GM23248 (cell line): Measurements from ENCODE around the gene PDXDC1. TPM values are rescaled to one million over a fixed set of nuclear protein-coding genes. Genes with fewer than 3 reads are reported as not detected.
"Not testable (repeated sequence)": the region's sequence is repeated elsewhere in the genome, so short reads cannot be mapped to it uniquely, and the experiment has no call there.

Experiments used
- DNase-seq: peaks from one replicate; pipeline ENCODE4 v3.0.0-alpha.2; 2015
- H2AFZ ChIP-seq: fragments of 200-600 bp; sonication (generic); 2 replicates; pipeline ENCODE4 v1.6.1; 2016; ENCODE audit warnings: antibody characterized with exemption
- H3F3A ChIP-seq: fragments of 200-600 bp; sonication (generic); 2 replicates; pipeline ENCODE4 v1.6.1; 2016; ENCODE audit warnings: mild to moderate bottlenecking, antibody characterized with exemption, mixed run types; ENCODE audit not compliant: insufficient read depth
- H3K27ac ChIP-seq: fragments of 200-600 bp; sonication (generic); 2 replicates; pipeline ENCODE4 v1.5.1; 2016; ENCODE audit warnings: mild to moderate bottlenecking
- H3K27me3 ChIP-seq: fragments of 200-600 bp; sonication (generic); replicated peaks from 2 replicates; pipeline ENCODE4 v1.6.1; 2016; ENCODE audit warnings: mild to moderate bottlenecking; ENCODE audit not compliant: insufficient read depth
- H3K36me3 ChIP-seq: fragments of 200-600 bp; sonication (generic); 2 replicates; pipeline ENCODE4 v1.6.1; 2016; ENCODE audit warnings: low read depth, mild to moderate bottlenecking
- H3K4me1 ChIP-seq: fragments of 200-600 bp; sonication (generic); 2 replicates; pipeline ENCODE4 v1.6.1; 2016; ENCODE audit warnings: mild to moderate bottlenecking; ENCODE audit not compliant: insufficient read depth
- H3K4me2 ChIP-seq: fragments of 200-600 bp; sonication (generic); one replicate; pipeline ENCODE4 v1.6.1; 2016; ENCODE audit warnings: mild to moderate bottlenecking; ENCODE audit not compliant: unreplicated experiment
- H3K4me3 ChIP-seq: fragments of 200-600 bp; sonication (generic); 2 replicates; pipeline ENCODE4 v1.5.1; 2016; ENCODE audit warnings: mild to moderate bottlenecking
- H3K79me2 ChIP-seq: fragments of 200-600 bp; sonication (generic); 2 replicates; pipeline ENCODE4 v1.6.1; 2016; ENCODE audit warnings: mild to moderate bottlenecking; ENCODE audit not compliant: insufficient read depth
- H3K9ac ChIP-seq: fragments of 200-600 bp; sonication (generic); 2 replicates; pipeline ENCODE4 v1.6.1; 2016; ENCODE audit warnings: mild to moderate bottlenecking
- H3K9me2 ChIP-seq: fragments of 200-600 bp; sonication (generic); 2 replicates; pipeline ENCODE4 v1.6.1; 2016; ENCODE audit warnings: mixed run types, mild to moderate bottlenecking, moderate library complexity; ENCODE audit not compliant: insufficient read depth
- H3K9me3 ChIP-seq: fragments of 200-600 bp; sonication (generic); one replicate; pipeline ENCODE4 v1.6.1; 2017; ENCODE audit warnings: low read depth
- H4K20me1 ChIP-seq: fragments of 200-600 bp; sonication (generic); 2 replicates; pipeline ENCODE4 v1.6.0; 2016; ENCODE audit not compliant: insufficient read depth
- EZH2 ChIP-seq: fragments of 200-600 bp; sonication (generic); IDR thresholded peaks from 2 replicates; pipeline ENCODE4 v1.6.1; 2018; ENCODE audit warnings: antibody characterized with exemption, mild to moderate bottlenecking; ENCODE audit not compliant: insufficient read depth, poor library complexity, severe bottlenecking
- EZH2phosphoT487 ChIP-seq: fragments of 200-600 bp; sonication (generic); IDR thresholded peaks from 2 replicates; pipeline ENCODE4 v1.6.1; 2018; ENCODE audit warnings: antibody characterized with exemption, moderate library complexity, mild to moderate bottlenecking, low read depth; ENCODE audit not compliant: insufficient read depth
- WGBS, 2 experiments: methylation state at CpG; one replicate each; pipeline ENCODE4 v1.1.6; 2015 to 2017; ENCODE audit warnings: low lambda C conversion rate in 2 of 2, low coverage in 1 of 2; ENCODE audit errors: missing lambda C conversion rate in 2 of 2; 5-methylcytosine and 5-hydroxymethylcytosine counted together
- in situ Hi-C: fragments of 300-500 bp; cut with MboI; formaldehyde crosslinking; loops from 2 replicates; pipeline ENCODE4 v1.15.0; 2020
- polyA plus RNA-seq: library from polyadenylated mRNA; unstranded; fragments of >200 nt; fragmentation: Nextera tagmentation; extraction: Ambion mirVana; gene quantifications from 2 replicates; pipeline ENCODE4 v1.2.1, GENCODE V29; 2016
- total RNA-seq: library from RNA; depleted of rRNA; stranded (reverse); fragments of >200 nt; shearing (Covaris generic); gene quantifications from 2 replicates; pipeline ENCODE4 v1.2.3, GENCODE V29; 2014

PDXDC1 gene
- total and polyA plus RNA-seq, 2 experiments from 2014 or later, result 61.1 to 63.9 TPM

- in situ Hi-C loops, result no loop called here
- no peaks in the 10 kb centered on the region for H3K36me3 ChIP-seq
- no peaks in the 10 kb centered on the region for H3K9me2 ChIP-seq
- H2AFZ ChIP-seq, result no peak overlapping the region
- no peaks in the 10 kb centered on the region for H3K9me3 ChIP-seq
- WGBS, 2 experiments, result 68 to 71% methylated on average over 7 of the region's 7 CpGs
- H3K27me3 ChIP-seq, result 0 out of 2 replicates have a peak, but pooled peaks cover 4% of the 10 kb centered on the region
- TF ChIP-seq EZH2 (no peak), EZH2phosphoT487 (no peak)
- no peaks in the 10 kb centered on the region for H3K79me2 ChIP-seq
- H3K4me3 ChIP-seq, result no peak overlapping the region
- peak; percentile 34 for DNase-seq
- H3K4me2 ChIP-seq, result no peak overlapping the region
- no peak overlapping the region for H3K27ac ChIP-seq
- no peaks in the 10 kb centered on the region for H3K4me1 ChIP-seq
- no peaks in the 10 kb centered on the region for H3F3A ChIP-seq
- H3K9ac ChIP-seq, result no peak overlapping the region
- H4K20me1 ChIP-seq, result no peaks in the 10 kb centered on the region
Observed at GRCh38 chr16:14958970-14959369, 15.9 kb upstream of the PDXDC1 start.

GRCh38 chr16:14961405-14962186 lies 13.2 kb upstream of the PDXDC1 start:
- in situ Hi-C loops, result no loop called here

GRCh38 chr16:14963281-14964173 lies 11.3 kb upstream of the PDXDC1 start:
- no peak overlapping the region for H2AFZ ChIP-seq
- no peak overlapping the region for H3K4me3 ChIP-seq
- H3K36me3 ChIP-seq, result no peaks in the 10 kb centered on the region
- in situ Hi-C loops, result no loop called here
- no peak for DNase-seq
- TF ChIP-seq EZH2 (no peak), EZH2phosphoT487 (no peak)
- H3K9me2 ChIP-seq, result no peaks in the 10 kb centered on the region
- H3K79me2 ChIP-seq, result no peaks in the 10 kb centered on the region
- WGBS, 2 experiments, result 65 to 69% methylated on average over 8 of the region's 8 CpGs
- H3K4me1 ChIP-seq, result no peaks in the 10 kb centered on the region
- no peak overlapping the region for H3K4me2 ChIP-seq
- H3K9ac ChIP-seq, result no peak overlapping the region
- H4K20me1 ChIP-seq, result no peaks in the 10 kb centered on the region
- H3K9me3 ChIP-seq, result no peaks in the 10 kb centered on the region
- no peaks in the 10 kb centered on the region for H3F3A ChIP-seq
- H3K27ac ChIP-seq, result no peak overlapping the region
- H3K27me3 ChIP-seq, result 0 out of 2 replicates have a peak, but pooled peaks cover 4% of the 10 kb centered on the region

More at GRCh38 chr16:14961405-14962186, 13.2 kb upstream of the PDXDC1 start:
- Histone ChIP-seq H3K36me3 (no peaks in the 10 kb centered on the region), H3K9me3 (no peaks in the 10 kb centered on the region), H3F3A (no peaks in the 10 kb centered on the region), H3K27ac (no peak overlapping the region), H4K20me1 (no peaks in the 10 kb centered on the region), H3K9ac (no peak overlapping the region), H2AFZ (no peak overlapping the region), H3K27me3 (0 out of 2 replicates have a peak, but pooled peaks cover 4% of the 10 kb centered on the region), H3K4me2 (no peak overlapping the region), H3K4me3 (no peak overlapping the region), H3K9me2 (no peaks in the 10 kb centered on the region), H3K4me1 (no peaks in the 10 kb centered on the region), H3K79me2 (no peaks in the 10 kb centered on the region)
- WGBS, 2 experiments, result 87 to 88% methylated on average over 11 of the region's 11 CpGs
- TF ChIP-seq EZH2 (no peak), EZH2phosphoT487 (no peak)
- no peak for DNase-seq

DNA sequence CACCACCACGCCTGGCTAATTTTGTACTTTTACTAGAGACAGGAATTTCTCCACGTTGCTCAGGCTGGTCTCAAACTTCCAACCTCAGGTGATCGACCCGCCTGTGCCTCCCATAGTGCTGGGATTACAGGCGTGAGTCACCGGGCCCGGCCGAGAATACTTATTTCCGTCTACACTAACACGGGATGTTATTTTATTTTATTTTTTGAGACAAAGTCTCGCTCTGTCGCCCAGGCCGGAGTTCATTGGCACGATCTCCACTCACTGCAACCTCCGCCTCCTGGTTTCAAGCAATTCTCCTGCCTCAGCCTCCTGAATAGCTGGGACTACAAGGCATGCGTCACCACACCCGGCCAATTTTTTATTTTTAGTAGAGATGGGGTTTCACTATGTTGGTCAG lies 9.5 kb upstream of the PDXDC1 start:
- in situ Hi-C loops, result no loop called here
- Histone ChIP-seq H4K20me1 (no peaks in the 10 kb centered on the region), H3K27me3 (0 out of 2 replicates have a peak, but pooled peaks cover 4% of the 10 kb centered on the region), H3K4me1 (no peaks in the 10 kb centered on the region), H3K4me3 (no peak overlapping the region), H3K9me2 (no peaks in the 10 kb centered on the region), H3K36me3 (no peaks in the 10 kb centered on the region), H3K9ac (no peak overlapping the region), H2AFZ (no peak overlapping the region), H3F3A (no peaks in the 10 kb centered on the region), H3K9me3 (no peaks in the 10 kb centered on the region), H3K79me2 (no peaks in the 10 kb centered on the region), H3K4me2 (no peak overlapping the region), H3K27ac (no peak overlapping the region)
- WGBS, 2 experiments, result 86% methylated on average over 17 of the region's 17 CpGs
- DNase-seq, result no peak
- TF ChIP-seq EZH2 (no peak), EZH2phosphoT487 (no peak)

GRCh38 chr16:14969795-14970194 lies 5.0 kb upstream of the PDXDC1 start:
- H3K4me3 ChIP-seq, H3K36me3 ChIP-seq, H3K27ac ChIP-seq, H3K4me2 ChIP-seq, H4K20me1 ChIP-seq, H3F3A ChIP-seq, DNase-seq, H3K9me3 ChIP-seq, in situ Hi-C loops, H3K9ac ChIP-seq, H3K4me1 ChIP-seq, H2AFZ ChIP-seq, H3K9me2 ChIP-seq, H3K27me3 ChIP-seq: not testable (repeated sequence)
- WGBS, 2 experiments, result 88 to 93% methylated on average over 3 of the region's 3 CpGs
- peaks cover 11% of the 10 kb centered on the region for H3K79me2 ChIP-seq

GRCh38 chr16:14971621-14972228 lies 3.1 kb upstream of the PDXDC1 start:
- H3K9me2 ChIP-seq, H2AFZ ChIP-seq, H3K4me1 ChIP-seq, in situ Hi-C loops, H3K36me3 ChIP-seq, DNase-seq, H4K20me1 ChIP-seq, H3K27me3 ChIP-seq, H3K9me3 ChIP-seq, H3K4me3 ChIP-seq, H3K9ac ChIP-seq, H3F3A ChIP-seq, H3K4me2 ChIP-seq, H3K27ac ChIP-seq: not testable (repeated sequence)
- 90 to 93% methylated on average over 12 of the region's 12 CpGs for WGBS, 2 experiments
- H3K79me2 ChIP-seq, result peaks cover 31% of the 10 kb centered on the region
